ENCODE data around the gene DPF1. TPM values are rescaled to one million over a fixed set of nuclear protein-coding genes. Genes with fewer than 3 reads are reported as not detected.

Gene DPF1
- total and polyA plus RNA-seq, 2 experiments from 2014 or later, result 6.5 to 7.8 TPM

- Histone ChIP-seq H3K9me3 (ENCODE audit: low read depth) (no peaks in the 10 kb centered on the region), H3K36me3 (no peaks in the 10 kb centered on the region), H3K27me3 (no peaks in the 10 kb centered on the region), H3K4me3 (no peak overlapping the region), H3K27ac (no peak overlapping the region), H3K4me1 (ENCODE audit: low read depth) (no peaks in the 10 kb centered on the region)
- TF ChIP-seq, protein P1, sequence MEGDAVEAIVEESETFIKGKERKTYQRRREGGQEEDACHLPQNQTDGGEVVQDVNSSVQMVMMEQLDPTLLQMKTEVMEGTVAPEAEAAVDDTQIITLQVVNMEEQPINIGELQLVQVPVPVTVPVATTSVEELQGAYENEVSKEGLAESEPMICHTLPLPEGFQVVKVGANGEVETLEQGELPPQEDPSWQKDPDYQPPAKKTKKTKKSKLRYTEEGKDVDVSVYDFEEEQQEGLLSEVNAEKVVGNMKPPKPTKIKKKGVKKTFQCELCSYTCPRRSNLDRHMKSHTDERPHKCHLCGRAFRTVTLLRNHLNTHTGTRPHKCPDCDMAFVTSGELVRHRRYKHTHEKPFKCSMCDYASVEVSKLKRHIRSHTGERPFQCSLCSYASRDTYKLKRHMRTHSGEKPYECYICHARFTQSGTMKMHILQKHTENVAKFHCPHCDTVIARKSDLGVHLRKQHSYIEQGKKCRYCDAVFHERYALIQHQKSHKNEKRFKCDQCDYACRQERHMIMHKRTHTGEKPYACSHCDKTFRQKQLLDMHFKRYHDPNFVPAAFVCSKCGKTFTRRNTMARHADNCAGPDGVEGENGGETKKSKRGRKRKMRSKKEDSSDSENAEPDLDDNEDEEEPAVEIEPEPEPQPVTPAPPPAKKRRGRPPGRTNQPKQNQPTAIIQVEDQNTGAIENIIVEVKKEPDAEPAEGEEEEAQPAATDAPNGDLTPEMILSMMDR (IDR thresholded peaks at IDR 0.05; ENCODE audit: low read depth, low read length), result no peak
- DNase-seq (ENCODE audit: low read depth in 1 of 2, low spot score in 1 of 2), result no peak
Observed at GRCh38 chr19:38193445-38193844, 30.6 kb downstream of the DPF1 start.

GRCh38 chr19:38191747-38192146, 32.3 kb downstream of the DPF1 start:
- H3K27me3 ChIP-seq, result no peaks in the 10 kb centered on the region
- no peaks in the 10 kb centered on the region for H3K36me3 ChIP-seq
- no peak overlapping the region for H3K4me3 ChIP-seq
- H3K4me1 ChIP-seq (ENCODE audit: low read depth), result no peaks in the 10 kb centered on the region
- no peak for DNase-seq (ENCODE audit: low read depth in 1 of 2, low spot score in 1 of 2)
- no peaks in the 10 kb centered on the region for H3K9me3 ChIP-seq (ENCODE audit: low read depth)
- no peak overlapping the region for H3K27ac ChIP-seq
- TF ChIP-seq, protein P1 (IDR thresholded peaks at IDR 0.05; ENCODE audit: low read depth, low read length), result no peak

DNA sequence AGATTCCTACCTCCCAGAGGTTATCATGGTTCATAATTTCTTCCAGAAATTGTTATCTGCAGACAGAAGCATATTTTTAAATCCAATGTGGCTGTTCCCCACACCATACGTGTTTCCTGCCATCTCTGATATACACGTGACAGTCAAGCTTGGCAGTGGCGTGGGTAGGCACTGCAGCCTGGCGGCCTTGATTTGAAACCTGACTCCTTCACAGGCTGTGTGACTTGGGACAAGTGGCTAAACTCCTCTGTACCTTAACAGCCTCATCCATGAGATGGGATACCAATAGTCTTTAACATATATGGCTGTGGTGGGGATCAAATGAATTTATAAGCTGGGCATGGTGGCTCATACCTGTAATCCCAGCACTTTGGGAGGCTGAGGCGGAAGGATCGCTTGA, 33.2 kb downstream of the DPF1 start:
- Histone ChIP-seq H3K9me3 (ENCODE audit: low read depth) (no peaks in the 10 kb centered on the region), H3K4me3 (no peak overlapping the region), H3K36me3 (no peaks in the 10 kb centered on the region), H3K27me3 (no peaks in the 10 kb centered on the region), H3K27ac (no peak overlapping the region), H3K4me1 (ENCODE audit: low read depth) (no peaks in the 10 kb centered on the region)
- no peak for DNase-seq (ENCODE audit: low read depth in 1 of 2, low spot score in 1 of 2)
- TF ChIP-seq, protein P1 (IDR thresholded peaks at IDR 0.05; ENCODE audit: low read depth, low read length), result no peak

GRCh38 chr19:38190061-38190460, 34.0 kb downstream of the DPF1 start:
- no peaks in the 10 kb centered on the region for H3K4me1 ChIP-seq (ENCODE audit: low read depth)
- no peak overlapping the region for H3K27ac ChIP-seq
- H3K27me3 ChIP-seq, result no peaks in the 10 kb centered on the region
- no peak overlapping the region for H3K4me3 ChIP-seq
- no peak for DNase-seq (ENCODE audit: low read depth in 1 of 2, low spot score in 1 of 2)
- no peaks in the 10 kb centered on the region for H3K9me3 ChIP-seq (ENCODE audit: low read depth)
- TF ChIP-seq, protein P1 (IDR thresholded peaks at IDR 0.05; ENCODE audit: low read depth, low read length), result no peak
- H3K36me3 ChIP-seq, result no peaks in the 10 kb centered on the region

DNA sequence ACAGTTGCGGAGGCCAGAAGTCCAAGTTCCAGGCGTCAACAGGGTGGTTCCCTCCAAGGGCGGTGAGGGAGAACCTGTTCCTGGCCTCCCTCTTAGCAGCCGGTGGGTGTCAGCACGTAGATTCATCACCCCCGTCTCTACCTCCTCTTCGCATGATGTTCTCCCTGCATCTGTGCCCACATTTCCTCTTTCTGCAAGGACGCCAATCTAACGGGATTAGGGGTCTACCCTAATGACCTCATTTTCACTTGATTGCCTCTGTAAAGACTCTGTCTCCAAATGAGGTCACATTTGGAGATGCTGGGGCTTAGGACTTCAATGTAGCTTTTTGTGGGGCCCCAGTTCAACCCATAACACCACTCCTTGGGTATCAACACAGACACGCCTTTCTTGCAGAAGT, 38.5 kb downstream of the DPF1 start:
- TF ChIP-seq, protein P1 (IDR thresholded peaks at IDR 0.05; ENCODE audit: low read depth, low read length), result no peak
- H3K4me3 ChIP-seq, result no peak overlapping the region
- no peaks in the 10 kb centered on the region for H3K4me1 ChIP-seq (ENCODE audit: low read depth)
- no peaks in the 10 kb centered on the region for H3K36me3 ChIP-seq
- no peaks in the 10 kb centered on the region for H3K9me3 ChIP-seq (ENCODE audit: low read depth)
- H3K27me3 ChIP-seq, result no peaks in the 10 kb centered on the region
- no peak overlapping the region for H3K27ac ChIP-seq
- no peak for DNase-seq (ENCODE audit: low read depth in 1 of 2, low spot score in 1 of 2)

DNA sequence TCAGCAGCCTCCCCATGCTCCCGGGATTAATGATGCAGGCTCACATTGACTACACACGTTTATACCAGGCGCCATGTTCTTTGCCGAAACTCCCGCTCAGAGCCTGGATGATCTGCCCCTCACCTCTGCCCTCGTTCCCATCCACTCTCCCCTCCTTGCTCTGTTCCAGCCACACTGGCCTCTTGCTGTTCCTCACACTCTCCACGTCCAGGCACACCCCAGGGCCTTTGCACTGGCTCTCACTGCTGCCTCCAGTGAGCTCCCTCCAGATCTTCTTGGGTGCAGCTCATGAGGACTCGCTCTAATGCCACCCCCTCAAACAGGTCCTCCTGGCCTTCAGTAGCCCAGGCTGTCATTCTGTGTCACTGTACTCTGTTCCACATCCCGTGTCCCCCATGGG, 39.2 kb downstream of the DPF1 start:
- no peaks in the 10 kb centered on the region for H3K4me1 ChIP-seq (ENCODE audit: low read depth)
- H3K27me3 ChIP-seq, result no peaks in the 10 kb centered on the region
- H3K36me3 ChIP-seq, result no peaks in the 10 kb centered on the region
- H3K27ac ChIP-seq, result no peak overlapping the region
- no peaks in the 10 kb centered on the region for H3K9me3 ChIP-seq (ENCODE audit: low read depth)
- TF ChIP-seq, protein P1 (IDR thresholded peaks at IDR 0.05; ENCODE audit: low read depth, low read length), result no peak
- H3K4me3 ChIP-seq, result no peak overlapping the region
- no peak for DNase-seq (ENCODE audit: low read depth in 1 of 2, low spot score in 1 of 2)

Data from cardiac muscle cell (in vitro differentiated cells and primary cell).